Raji (cell line): ENCODE results near the gene MAML1.

ENCODE experiments used
- POLR2A ChIP-seq: IDR thresholded peaks from 2 replicates; pipeline ENCODE4 v1.6.1; 2011; ENCODE audit warnings: low read depth, low read length, control low read depth; ENCODE audit not compliant: insufficient read depth

MAML1 gene

GRCh38 chr5:179762781-179763176, 30.2 kb downstream of the MAML1 start:
- TF ChIP-seq POLR2A, result no peak

- TF ChIP-seq POLR2A, result no peak
Measured at GRCh38 chr5:179763215-179763945, 30.8 kb downstream of the MAML1 start.

GRCh38 chr5:179764056-179764455, 31.4 kb downstream of the MAML1 start:
- TF ChIP-seq POLR2A, result no peak

- no peak for TF ChIP-seq POLR2A
Measured at GRCh38 chr5:179765400-179765799, 32.8 kb downstream of the MAML1 start.

- TF ChIP-seq POLR2A, result no peak
Measured at GRCh38 chr5:179766021-179766725, 33.6 kb downstream of the MAML1 start.

- TF ChIP-seq POLR2A, result no peak
Measured at GRCh38 chr5:179766726-179767455, 34.3 kb downstream of the MAML1 start.

- no peak for TF ChIP-seq POLR2A
Measured at GRCh38 chr5:179767496-179768100, 35.0 kb downstream of the MAML1 start.

GRCh38 chr5:179768326-179769085, 35.9 kb downstream of the MAML1 start:
- TF ChIP-seq POLR2A, result no peak

GRCh38 chr5:179769271-179769670, 36.6 kb downstream of the MAML1 start:
- TF ChIP-seq POLR2A, result no peak

GRCh38 chr5:179769796-179770195, 37.2 kb downstream of the MAML1 start:
- TF ChIP-seq POLR2A, result no peak

GRCh38 chr5:179771311-179771895, 38.8 kb downstream of the MAML1 start:
- TF ChIP-seq POLR2A, result no peak

- no peak for TF ChIP-seq POLR2A
Measured at GRCh38 chr5:179772351-179772750, 39.7 kb downstream of the MAML1 start.

GRCh38 chr5:179773686-179774040, 41.0 kb downstream of the MAML1 start:
- TF ChIP-seq POLR2A, result no peak

GRCh38 chr5:179774442-179774841, 41.8 kb downstream of the MAML1 start:
- no peak for TF ChIP-seq POLR2A
